Measurements from ENCODE around the gene ZBTB17.

GRCh38 chr1:15959424-15959823 lies 16.5 kb downstream of the ZBTB17 start:
- TF ChIP-seq CTCF (IDR thresholded peaks at IDR 0.05; ENCODE audit: control extremely low read depth in 1 of 3, insufficient read depth in 1 of 3, low read depth in 1 of 3, low read length in 3 of 3), result no peak
- no peak for TF ChIP-seq POLR2AphosphoS5 (IDR thresholded peaks at IDR 0.05; ENCODE audit: low read depth, low read length)
- no peak for TF ChIP-seq BRCA1 (IDR thresholded peaks at IDR 0.05; ENCODE audit: low read depth, low read length)
- no peak for TF ChIP-seq CBX5 (IDR thresholded peaks at IDR 0.05; ENCODE audit: low read depth, low read length)
- no peak for TF ChIP-seq SIN3A (conservative IDR thresholded peaks at IDR 0.05 in 1 of 2, IDR thresholded peaks at IDR 0.05 in 1 of 2; ENCODE audit: low read depth in 1 of 2, low read length in 2 of 2)
- TF ChIP-seq TAF1 (IDR thresholded peaks at IDR 0.05; ENCODE audit: low read depth, low read length), result no peak
- no peak for TF ChIP-seq EP300 (IDR thresholded peaks at IDR 0.05; ENCODE audit: borderline replicate concordance in 1 of 2, low read depth in 2 of 2, low read length in 2 of 2)
- no peak for TF ChIP-seq RBBP5 (IDR thresholded peaks at IDR 0.05; ENCODE audit: borderline replicate concordance, low read depth, low read length)
- no peak for TF ChIP-seq EZH2 (IDR thresholded peaks at IDR 0.05; ENCODE audit: low read depth, low read length, severe bottlenecking)
- no peak for TF ChIP-seq RFX5 (IDR thresholded peaks at IDR 0.05; ENCODE audit: borderline replicate concordance, low read depth, low read length)
- TF ChIP-seq GTF2F1 (IDR thresholded peaks at IDR 0.05; ENCODE audit: borderline replicate concordance, low read depth, low read length), result no peak

Measured in H1 (cell line).